GM12864 (cell line): ENCODE measurements around the gene ADAMTS16.

Source experiments
- DNase-seq: peaks from one replicate; pipeline ENCODE4 v3.0.0-alpha.2; 2011; ENCODE audit warnings: low read depth
- H3K4me3 ChIP-seq: 2 replicates; pipeline ENCODE4 v1.5.1; 2011; ENCODE audit warnings: mild to moderate bottlenecking, low read depth, low read length, control low read depth
- CTCF ChIP-seq: IDR thresholded peaks from 2 replicates; pipeline ENCODE4 v1.5.1; 2011; ENCODE audit warnings: low read depth, mild to moderate bottlenecking, moderate library complexity, low read length, control low read depth, inconsistent platforms; ENCODE audit errors: missing control alignments

The ADAMTS16 gene

GRCh38 chr5:5273976-5274375, 133.8 kb downstream of the ADAMTS16 start:
- no peak for TF ChIP-seq CTCF

GRCh38 chr5:5275211-5275610, 135.1 kb downstream of the ADAMTS16 start:
- no peak overlapping the region for H3K4me3 ChIP-seq
- no peak for TF ChIP-seq CTCF
- DNase-seq = no peak

More at GRCh38 chr5:5273976-5274375, 133.8 kb downstream of the ADAMTS16 start:
- DNase-seq = no peak
- no peak overlapping the region for H3K4me3 ChIP-seq

- H3K4me3 ChIP-seq = no peak overlapping the region
- DNase-seq = no peak
- TF ChIP-seq CTCF = no peak
These were observed 136.3 kb downstream of the ADAMTS16 start for GRCh38 chr5:5276430-5276829.

GRCh38 chr5:5276951-5277517, 136.9 kb downstream of the ADAMTS16 start:
- TF ChIP-seq CTCF = no peak
- no peak overlapping the region for H3K4me3 ChIP-seq

GRCh38 chr5:5278201-5278814, 138.2 kb downstream of the ADAMTS16 start:
- TF ChIP-seq CTCF = no peak
- no peak for DNase-seq
- no peak overlapping the region for H3K4me3 ChIP-seq

More at GRCh38 chr5:5276951-5277517, 136.9 kb downstream of the ADAMTS16 start:
- DNase-seq = no peak

GRCh38 chr5:5278815-5279381, 138.8 kb downstream of the ADAMTS16 start:
- TF ChIP-seq CTCF = no peak
- no peak overlapping the region for H3K4me3 ChIP-seq
- no peak for DNase-seq
